ENCODE data around the gene ZNF414. TPM values are rescaled to one million over a fixed set of nuclear protein-coding genes. Genes with fewer than 3 reads are reported as not detected.

Gene ZNF414
- total RNA-seq, 4 donors from 2014 or later = 3.6 to 18.9 (median 10.3) TPM

- no peak for TF ChIP-seq POLR2A (IDR thresholded peaks at IDR 0.05)
- no peak for TF ChIP-seq POLR2AphosphoS5 (IDR thresholded peaks at IDR 0.05)
- no peak for TF ChIP-seq EP300 (IDR thresholded peaks at IDR 0.05)
- TF ChIP-seq CTCF (IDR thresholded peaks at IDR 0.05) = no peak
- Histone ChIP-seq H3K36me3 (peaks cover 0 to 11% of the 10 kb centered on the region in 2 donors), H3K27me3 (no peaks in the 10 kb centered on the region), H3K27ac (no peak overlapping the region), H3K9me3 (no peaks in the 10 kb centered on the region), H3K4me1 (no peaks in the 10 kb centered on the region), H3K4me3 (no peak overlapping the region)
- 100% methylated on average over 1 of the region's 3 CpGs; no CpG with 5 or more reads in 1 of the 2 donors for WGBS, 2 donors (ENCODE audit: low coverage in 1 of 2)
- no peak for ATAC-seq
Observed at GRCh38 chr19:8537099-8537498, 23.1 kb upstream of the ZNF414 start.

GRCh38 chr19:8536282-8536681 is 22.3 kb upstream of the ZNF414 start:
- H3K4me1 ChIP-seq = no peaks in the 10 kb centered on the region
- H3K4me3 ChIP-seq = no peak overlapping the region
- no peak for ATAC-seq
- H3K36me3 ChIP-seq = peaks cover 0 to 4% of the 10 kb centered on the region in 2 donors
- no CpG with 5 or more reads among the region's 22 CpGs for WGBS, 2 donors (ENCODE audit: low coverage in 1 of 2)
- H3K27ac ChIP-seq = no peak overlapping the region
- no peaks in the 10 kb centered on the region for H3K9me3 ChIP-seq
- TF ChIP-seq POLR2AphosphoS5 (IDR thresholded peaks at IDR 0.05) (no peak), CTCF (IDR thresholded peaks at IDR 0.05) (no peak), EP300 (IDR thresholded peaks at IDR 0.05) (no peak), POLR2A (IDR thresholded peaks at IDR 0.05) (no peak)
- no peaks in the 10 kb centered on the region for H3K27me3 ChIP-seq

GRCh38 chr19:8532225-8532624 is 18.3 kb upstream of the ZNF414 start:
- no peak for ATAC-seq
- Histone ChIP-seq H3K4me1 (peaks cover 0 to 3% (median 0%) of the 10 kb centered on the region in 3 donors), H3K36me3 (no peaks in the 10 kb centered on the region), H3K27ac (no peak overlapping the region), H3K9me3 (no peaks in the 10 kb centered on the region), H3K27me3 (no peaks in the 10 kb centered on the region), H3K4me3 (no peak overlapping the region)
- 68 to 75% methylated on average over 2 of the region's 2 CpGs for WGBS, 2 donors (ENCODE audit: low coverage in 1 of 2)
- TF ChIP-seq CTCF (IDR thresholded peaks at IDR 0.05) (no peak), POLR2A (IDR thresholded peaks at IDR 0.05) (no peak), EP300 (IDR thresholded peaks at IDR 0.05) (no peak)

GRCh38 chr19:8531470-8531869 is 17.5 kb upstream of the ZNF414 start:
- 81 to 93% methylated on average over 2 to 5 of the region's 7 CpGs for WGBS, 2 donors (ENCODE audit: low coverage in 1 of 2)

More at GRCh38 chr19:8531470-8531869, 17.5 kb upstream of the ZNF414 start:
- no peak overlapping the region for H3K4me3 ChIP-seq
- H3K27me3 ChIP-seq = no peaks in the 10 kb centered on the region
- no peaks in the 10 kb centered on the region for H3K9me3 ChIP-seq
- ATAC-seq = no peak
- H3K27ac ChIP-seq = no peak overlapping the region
- TF ChIP-seq EP300 (IDR thresholded peaks at IDR 0.05) (no peak), CTCF (IDR thresholded peaks at IDR 0.05) (no peak), POLR2A (IDR thresholded peaks at IDR 0.05) (no peak), POLR2AphosphoS5 (IDR thresholded peaks at IDR 0.05) (no peak)
- peaks cover 0 to 11% (median 4%) of the 10 kb centered on the region in 3 donors for H3K4me1 ChIP-seq
- H3K36me3 ChIP-seq = no peaks in the 10 kb centered on the region

Measured in gastroesophageal sphincter (tissue), 4 donors.